Islet of Langerhans (tissue), 1 donor: ENCODE data around the gene LRP8.

Experiments
- FAIRE-seq: peaks from one replicate; lab custom pipeline; 2011; peaks lifted over from hg19 to GRCh38; lab: Jason Lieb, UNC

Gene LRP8

GRCh38 chr1:53328009-53328461 lies at the start of gene LRP8:
TSS of gene LRP8 (minus strand) at chr1:53328070. CDS start at chr1:53327912, 158 bp downstream.
- FAIRE-seq: no peak

GRCh38 chr1:53377438-53377841 lies 49.6 kb upstream of the LRP8 start:
- FAIRE-seq: no peak

- FAIRE-seq: no peak
Measured at GRCh38 chr1:53376742-53377437, 49.0 kb upstream of the LRP8 start.

- no peak for FAIRE-seq
Measured at GRCh38 chr1:53376041-53376461, 48.2 kb upstream of the LRP8 start.

- FAIRE-seq: no peak
Measured at GRCh38 chr1:53375440-53375839, 47.6 kb upstream of the LRP8 start.

GRCh38 chr1:53373246-53373645 lies 45.4 kb upstream of the LRP8 start:
- FAIRE-seq: no peak

- no peak for FAIRE-seq
Measured at GRCh38 chr1:53372501-53372951, 44.7 kb upstream of the LRP8 start.

GRCh38 chr1:53371851-53372250 lies 44.0 kb upstream of the LRP8 start:
- no peak for FAIRE-seq

GRCh38 chr1:53371121-53371666 lies 43.3 kb upstream of the LRP8 start:
- FAIRE-seq: no peak

GRCh38 chr1:53370369-53370961 lies 42.6 kb upstream of the LRP8 start:
- FAIRE-seq: no peak

GRCh38 chr1:53369761-53370160 lies 41.9 kb upstream of the LRP8 start:
- no peak for FAIRE-seq

- no peak for FAIRE-seq
Measured at GRCh38 chr1:53369034-53369750, 41.3 kb upstream of the LRP8 start.

- FAIRE-seq: no peak
Measured at GRCh38 chr1:53368314-53369033, 40.6 kb upstream of the LRP8 start.

GRCh38 chr1:53367503-53368313 lies 39.8 kb upstream of the LRP8 start:
- no peak for FAIRE-seq

GRCh38 chr1:53366901-53367502 lies 39.1 kb upstream of the LRP8 start:
- no peak for FAIRE-seq

GRCh38 chr1:53365437-53366063 lies 37.7 kb upstream of the LRP8 start:
- FAIRE-seq: no peak

GRCh38 chr1:53362851-53363642 lies 35.2 kb upstream of the LRP8 start:
- no peak for FAIRE-seq

- FAIRE-seq: no peak
Measured at GRCh38 chr1:53362270-53362669, 34.4 kb upstream of the LRP8 start.

- FAIRE-seq: no peak
Measured at GRCh38 chr1:53361541-53361961, 33.7 kb upstream of the LRP8 start.

- no peak for FAIRE-seq
Measured at GRCh38 chr1:53359934-53360276, 32.0 kb upstream of the LRP8 start.
